Measurements from ENCODE around the gene SPOCD1.

Gene SPOCD1

GRCh38 chr1:31815752-31816500, at the start of gene SPOCD1:
Gene SPOCD1 (minus strand): TSS chr1:31816022. CDS start chr1:31815333, 689 bp downstream.
- peak; percentile 46 for DNase-seq

GRCh38 chr1:31862071-31862470, 46.2 kb upstream of the SPOCD1 start:
- no peak for DNase-seq

DNA sequence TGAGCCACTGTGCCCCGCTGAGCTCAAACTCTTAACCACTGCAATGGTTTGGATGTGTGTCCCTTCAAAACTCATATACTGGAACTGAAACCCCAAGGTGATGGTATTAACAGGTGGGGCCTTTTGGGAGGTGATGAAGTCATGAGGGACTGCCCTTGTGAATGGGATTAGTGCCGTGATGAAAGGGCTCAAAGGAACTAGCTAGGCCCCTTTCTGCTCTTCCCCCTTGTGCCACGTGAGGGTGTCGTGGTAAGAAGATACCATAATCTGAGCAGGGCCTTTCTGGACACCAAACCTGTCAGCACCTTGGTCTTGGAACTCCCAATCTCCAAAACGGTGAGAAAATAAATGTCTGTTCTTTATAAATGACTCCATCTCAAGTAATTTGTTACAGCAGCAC, 45.5 kb upstream of the SPOCD1 start:
- no peak for DNase-seq

DNA sequence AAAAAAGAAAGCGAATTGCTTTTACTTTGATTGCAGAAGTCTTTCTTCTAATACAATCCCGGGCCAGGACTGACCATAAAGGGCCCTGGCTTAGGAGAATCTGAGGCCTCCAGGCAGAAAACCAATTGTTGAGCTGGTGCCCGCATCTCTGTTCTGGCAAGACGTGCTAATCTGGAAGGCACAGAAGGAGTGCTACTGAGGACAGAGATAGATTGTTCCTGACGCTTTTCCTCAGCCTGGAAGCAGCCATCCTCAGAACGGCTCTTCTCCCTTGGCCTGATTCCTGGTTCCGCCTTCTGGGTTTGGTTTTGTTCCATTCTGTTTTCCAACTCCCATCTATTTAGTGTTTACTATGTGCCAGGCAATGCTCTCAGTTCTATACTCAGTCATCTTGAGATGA, 44.8 kb upstream of the SPOCD1 start:
- DNase-seq: no peak

DNA sequence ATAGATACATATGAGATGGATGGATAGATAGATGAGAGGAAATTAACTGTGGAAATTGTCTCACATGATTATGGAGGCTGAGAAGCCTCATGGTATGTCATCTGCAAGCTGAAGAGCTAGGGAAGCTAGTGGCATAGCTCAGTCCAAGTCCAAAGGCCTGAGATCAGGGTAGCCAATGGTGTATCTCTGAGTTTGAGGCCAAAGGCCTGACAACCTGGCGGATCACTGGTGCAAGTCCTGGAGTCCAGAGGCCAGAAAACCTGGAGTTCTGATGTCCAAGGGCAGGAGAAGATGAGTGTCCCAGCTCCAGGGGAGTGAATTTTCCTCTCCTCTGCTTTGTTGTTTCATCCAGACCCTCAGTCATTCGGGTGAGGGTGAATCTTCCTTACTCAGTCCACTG, 43.9 kb upstream of the SPOCD1 start:
- no peak for DNase-seq

GRCh38 chr1:31859044-31859443, 43.2 kb upstream of the SPOCD1 start:
- DNase-seq: no peak

GRCh38 chr1:31857863-31858262, 42.0 kb upstream of the SPOCD1 start:
- no peak for DNase-seq

GRCh38 chr1:31856140-31856539, 40.3 kb upstream of the SPOCD1 start:
- DNase-seq: no peak

GRCh38 chr1:31855038-31855845, 39.4 kb upstream of the SPOCD1 start:
- DNase-seq: no peak

- DNase-seq: no peak
These were observed 33.8 kb upstream of the SPOCD1 start for GRCh38 chr1:31849653-31850052.

GRCh38 chr1:31848381-31848897, 32.6 kb upstream of the SPOCD1 start:
- no peak for DNase-seq

GRCh38 chr1:31846484-31846883, 30.7 kb upstream of the SPOCD1 start:
- no peak for DNase-seq

DNA sequence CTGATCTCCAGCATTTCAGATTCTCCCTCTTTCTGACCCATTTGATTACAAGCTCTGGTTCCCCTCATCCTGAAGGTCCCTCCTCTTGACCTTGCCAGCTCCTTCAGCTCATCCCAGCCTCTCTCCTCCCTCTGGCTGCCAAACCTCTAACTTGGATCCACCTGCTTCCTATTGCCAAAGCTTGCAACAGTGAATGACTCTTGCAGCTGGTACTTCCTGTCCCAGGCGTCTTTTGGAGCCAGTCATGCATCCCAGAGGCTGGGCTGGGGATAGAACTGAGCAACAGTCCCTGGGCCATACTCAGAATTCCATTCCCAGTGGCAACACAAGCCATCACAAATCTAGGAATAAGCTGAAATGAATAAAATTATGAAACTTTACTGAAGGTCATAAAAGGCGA, 27.7 kb upstream of the SPOCD1 start:
- DNase-seq: no peak

GRCh38 chr1:31839662-31840343, 24.0 kb upstream of the SPOCD1 start:
- no peak for DNase-seq

- no peak for DNase-seq
These were observed 21.8 kb upstream of the SPOCD1 start for GRCh38 chr1:31837451-31838158.

DNA sequence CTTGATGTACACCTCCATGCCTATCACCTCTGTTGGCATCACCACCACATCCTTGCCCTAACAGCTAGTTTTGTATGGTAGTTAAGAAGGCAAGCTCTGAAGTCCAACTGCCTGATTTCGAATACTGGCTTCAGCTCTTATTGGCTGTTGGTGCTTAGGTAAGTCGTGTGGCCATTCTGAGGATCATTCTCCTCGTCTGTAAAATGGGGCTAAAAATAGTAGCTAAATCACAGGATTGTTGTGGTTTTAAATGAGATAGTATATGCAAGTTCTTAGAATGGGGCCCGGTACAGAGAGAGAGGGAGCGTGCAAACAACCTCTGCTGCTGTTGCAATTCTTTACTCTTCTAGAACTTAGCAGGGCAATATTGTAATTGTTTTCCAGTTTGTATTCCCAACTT, 20.8 kb upstream of the SPOCD1 start:
- DNase-seq: no peak

DNA sequence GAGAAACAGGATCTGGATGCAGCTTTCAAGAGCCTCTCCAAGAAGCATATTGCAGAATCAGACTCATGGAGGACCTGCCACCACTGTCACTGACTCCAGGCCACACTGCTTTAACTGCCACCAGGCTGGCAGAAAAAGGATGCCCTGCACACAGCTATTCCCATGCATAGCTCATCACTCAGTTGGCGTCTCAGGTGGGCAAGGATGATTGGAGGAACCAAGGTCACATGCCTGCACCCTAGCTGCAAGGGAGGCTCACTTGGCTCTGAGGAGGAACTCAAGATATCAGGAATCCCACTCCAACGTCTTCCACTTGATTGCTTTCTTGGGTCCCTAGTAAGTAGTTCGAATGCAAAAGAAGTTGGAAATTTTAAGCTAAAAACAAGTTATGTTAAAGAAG, 19.6 kb upstream of the SPOCD1 start:
- DNase-seq: no peak

DNA sequence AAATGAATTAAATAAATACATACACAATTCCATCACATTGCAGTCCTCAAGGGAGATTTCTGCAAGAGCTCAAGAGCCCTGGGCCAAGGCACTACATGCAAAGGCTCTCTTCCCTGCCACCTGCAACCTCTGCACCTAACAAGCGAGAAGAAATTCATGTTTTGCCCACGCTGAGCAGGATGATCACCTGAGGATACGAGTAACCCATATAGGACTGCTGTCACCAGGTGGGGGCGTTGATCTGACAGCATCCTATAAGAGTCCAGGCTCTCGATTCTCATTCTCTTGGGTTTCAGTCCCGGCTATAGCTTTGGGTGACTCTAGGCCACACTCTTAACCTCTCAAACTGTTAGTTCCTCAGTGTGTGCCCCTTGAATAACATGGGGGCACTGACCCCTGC, 18.7 kb upstream of the SPOCD1 start:
- no peak for DNase-seq

GRCh38 chr1:31831397-31832378, 15.9 kb upstream of the SPOCD1 start:
- DNase-seq: no peak

DNA sequence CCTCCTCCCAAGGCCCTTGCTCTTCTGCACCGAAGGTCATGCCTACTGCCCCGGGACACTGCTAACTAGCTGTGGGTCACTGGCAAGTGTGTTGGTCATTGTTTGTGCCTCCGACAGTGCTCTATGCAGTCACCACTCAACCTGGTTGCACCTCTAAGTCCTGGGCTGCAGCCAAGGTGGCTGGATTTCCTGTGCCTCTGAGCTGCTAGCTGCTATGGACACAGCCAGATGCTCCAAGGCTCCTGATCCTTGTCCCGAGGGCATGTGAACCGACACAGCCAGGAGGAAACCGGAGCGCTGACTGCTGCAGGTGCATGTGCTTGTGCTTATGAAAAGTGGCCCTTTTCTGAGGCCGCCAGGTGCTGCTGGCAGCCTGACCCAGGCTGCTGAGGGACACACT, 14.7 kb upstream of the SPOCD1 start:
- DNase-seq: peak; percentile 72

- DNase-seq: no peak
These were observed 14.2 kb upstream of the SPOCD1 start for GRCh38 chr1:31830065-31830464.
